Cardiac muscle cell (in vitro differentiated cells and primary cell): ENCODE data around the gene CBR3. TPM values are rescaled to one million over a fixed set of nuclear protein-coding genes. Genes with fewer than 3 reads are reported as not detected.

Experiments
- DNase-seq, 2 donors: peaks; one replicate each; pipeline versions ENCODE4 v3.0.0 to v3.0.0-alpha.2; 2010 to 2017; ENCODE audit warnings: low read depth in 1 of 2, low spot score in 1 of 2
- H3K27ac ChIP-seq: fragments of 200-600 bp; sonication (generic); 2 replicates; pipeline ENCODE4 v1.5.1; 2016
- H3K27me3 ChIP-seq: fragments of 200-600 bp; sonication (generic); 2 replicates; pipeline ENCODE4 v1.6.0; 2016; ENCODE audit warnings: control low read depth
- H3K36me3 ChIP-seq: fragments of 200-600 bp; sonication (generic); 2 replicates; pipeline ENCODE4 v1.5.1; 2016; ENCODE audit warnings: control low read depth
- H3K4me1 ChIP-seq: fragments of 200-600 bp; sonication (generic); 2 replicates; pipeline ENCODE4 v1.8.1; 2017; ENCODE audit warnings: low read depth, mild to moderate bottlenecking, mixed run types
- H3K4me3 ChIP-seq: fragments of 200-600 bp; sonication (generic); 2 replicates; pipeline ENCODE4 v1.5.1; 2016; ENCODE audit warnings: mild to moderate bottlenecking
- H3K9me3 ChIP-seq: fragments of 200-600 bp; sonication (generic); 2 replicates; pipeline ENCODE4 v1.5.1; 2017; ENCODE audit warnings: low read depth, mild to moderate bottlenecking, control low read depth
- CTCF ChIP-seq: IDR thresholded peaks from 2 replicates; pipeline ENCODE4 v1.5.1; 2012; ENCODE audit warnings: low read depth, mild to moderate bottlenecking, low read length
- polyA plus RNA-seq: library from polyadenylated mRNA; unstranded; fragments of >200 nt; fragmentation: Nextera tagmentation; extraction: Ambion mirVana; gene quantifications from 2 replicates; pipeline ENCODE4 v1.2.1, GENCODE V29; 2016
- total RNA-seq: library from RNA; depleted of rRNA; stranded (reverse); fragments of >200 nt; gene quantifications from 2 replicates; pipeline ENCODE4 v1.2.3, GENCODE V29; 2016

CBR3 gene
- total and polyA plus RNA-seq, 2 experiments from 2014 or later: not detected

DNA sequence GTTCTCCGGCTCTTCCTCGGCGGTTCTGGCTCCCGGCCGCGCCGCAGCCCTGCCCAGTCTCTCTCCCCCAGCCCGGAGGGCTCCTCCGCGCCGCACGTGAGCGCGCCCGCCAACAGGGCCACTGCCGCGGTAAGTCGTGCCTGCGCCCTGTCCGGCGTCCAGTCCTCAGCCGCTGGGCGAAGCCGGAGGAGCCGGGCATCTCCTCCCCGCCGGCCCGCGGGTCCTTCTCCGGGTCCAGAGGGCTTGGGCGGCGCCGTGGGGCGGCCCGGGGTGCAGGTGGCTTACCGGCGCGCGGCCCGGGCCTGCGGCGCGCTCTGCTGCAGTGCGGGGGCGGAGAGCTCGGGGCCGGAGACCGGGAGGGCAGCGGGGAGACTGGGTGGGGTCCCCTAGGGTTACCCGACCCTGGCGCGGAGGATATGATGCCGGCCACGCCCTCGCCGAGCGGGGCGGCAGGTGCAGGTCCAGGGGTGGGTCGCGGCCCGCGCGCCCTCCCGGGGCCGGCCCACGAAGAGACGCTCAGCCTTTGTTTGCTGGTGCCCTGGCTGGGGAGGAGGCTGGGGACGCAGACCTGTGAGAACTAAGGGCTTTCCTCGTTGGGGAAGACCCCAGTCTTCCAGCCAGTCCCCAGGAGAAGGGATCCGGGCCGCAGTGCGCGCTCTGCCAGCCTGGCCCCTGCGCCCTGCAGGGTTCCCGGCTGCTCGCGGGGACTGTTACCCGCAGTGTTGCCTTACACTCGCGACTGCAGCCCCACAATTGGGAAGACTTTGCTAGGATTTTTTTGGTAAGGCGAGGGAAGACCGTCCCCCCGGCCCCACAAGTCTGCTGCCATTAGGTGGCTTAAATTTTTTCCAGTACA lies 22.2 kb downstream of the CBR3 start, which contains the start of gene DOP1B:
DOP1B (plus strand) TSS at position 10 of the 856 bp plus-strand sequence. CDS start 7,910 bp downstream, outside the sequence.
- Histone ChIP-seq H3K36me3 (no peaks in the 10 kb centered on the region), H3K9me3 (no peaks in the 10 kb centered on the region), H3K27me3 (peaks cover 31% of the 10 kb centered on the region), H3K4me1 (no peaks in the 10 kb centered on the region), H3K27ac (peak within 1 kb of the TSS; percentile 50), H3K4me3 (peak within 1 kb of the TSS; percentile 83)
- no peak for TF ChIP-seq CTCF
- no peak for DNase-seq

DNA sequence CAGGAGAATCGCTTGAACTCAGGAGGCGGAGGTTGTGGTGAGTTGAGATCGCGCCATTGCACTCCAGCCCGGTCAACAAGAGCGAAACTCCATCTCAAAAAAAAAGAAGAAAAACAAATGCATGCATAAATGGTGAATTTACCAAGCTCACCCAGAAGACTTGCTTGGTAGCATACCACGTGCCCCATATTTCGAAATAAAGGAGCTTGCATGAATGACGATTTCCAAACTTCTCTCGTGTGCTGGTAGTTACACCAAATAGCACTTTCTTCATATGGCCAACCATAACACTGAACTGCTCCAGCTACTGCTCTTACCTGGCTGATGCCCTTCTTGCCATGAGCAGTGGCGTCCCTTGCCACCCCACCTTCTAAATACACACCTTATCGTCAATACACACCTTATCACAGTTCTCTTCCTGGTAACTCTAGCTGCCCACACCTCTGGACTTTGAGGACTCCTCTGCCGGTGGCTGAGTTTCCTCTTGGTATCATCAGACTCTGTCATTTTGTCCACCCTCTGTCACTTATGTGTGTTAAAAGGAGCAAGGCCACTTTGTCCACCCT lies 24.6 kb downstream of the CBR3 start:
- no peaks in the 10 kb centered on the region for H3K9me3 ChIP-seq
- H3K36me3 ChIP-seq: no peaks in the 10 kb centered on the region
- no peaks in the 10 kb centered on the region for H3K4me1 ChIP-seq
- no peak overlapping the region for H3K27ac ChIP-seq
- H3K27me3 ChIP-seq: peaks cover 29% of the 10 kb centered on the region
- no peak overlapping the region for H3K4me3 ChIP-seq
- no peak for TF ChIP-seq CTCF
- DNase-seq: no peak

DNA sequence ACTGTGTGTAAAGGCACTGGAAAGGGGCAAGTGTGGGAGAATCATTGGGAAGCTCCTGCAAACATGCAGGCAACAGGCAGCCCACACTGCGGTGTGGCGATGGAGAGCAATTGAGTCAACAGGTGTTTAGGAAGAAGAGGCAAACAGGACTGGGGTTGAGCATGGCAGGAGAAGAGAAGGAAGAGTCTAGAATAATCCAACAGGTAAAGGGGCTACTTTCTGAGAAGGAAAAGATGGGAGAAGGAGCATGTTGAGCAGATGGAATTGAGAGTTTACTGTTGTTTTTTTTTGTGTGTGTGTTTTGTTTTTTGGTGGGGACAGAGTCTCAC lies 25.9 kb downstream of the CBR3 start:
- TF ChIP-seq CTCF: no peak
- Histone ChIP-seq H3K4me1 (no peaks in the 10 kb centered on the region), H3K9me3 (no peaks in the 10 kb centered on the region), H3K36me3 (no peaks in the 10 kb centered on the region), H3K27me3 (peaks cover 16% of the 10 kb centered on the region), H3K4me3 (no peak overlapping the region), H3K27ac (no peak overlapping the region)
- no peak for DNase-seq

- Histone ChIP-seq H3K4me3 (no peak overlapping the region), H3K27ac (no peak overlapping the region), H3K4me1 (no peaks in the 10 kb centered on the region), H3K27me3 (peaks cover 8% of the 10 kb centered on the region), H3K9me3 (no peaks in the 10 kb centered on the region), H3K36me3 (no peaks in the 10 kb centered on the region)
- no peak for DNase-seq
- TF ChIP-seq CTCF: no peak
These were observed 27.8 kb downstream of the CBR3 start for GRCh38 chr21:36162631-36163030.

DNA sequence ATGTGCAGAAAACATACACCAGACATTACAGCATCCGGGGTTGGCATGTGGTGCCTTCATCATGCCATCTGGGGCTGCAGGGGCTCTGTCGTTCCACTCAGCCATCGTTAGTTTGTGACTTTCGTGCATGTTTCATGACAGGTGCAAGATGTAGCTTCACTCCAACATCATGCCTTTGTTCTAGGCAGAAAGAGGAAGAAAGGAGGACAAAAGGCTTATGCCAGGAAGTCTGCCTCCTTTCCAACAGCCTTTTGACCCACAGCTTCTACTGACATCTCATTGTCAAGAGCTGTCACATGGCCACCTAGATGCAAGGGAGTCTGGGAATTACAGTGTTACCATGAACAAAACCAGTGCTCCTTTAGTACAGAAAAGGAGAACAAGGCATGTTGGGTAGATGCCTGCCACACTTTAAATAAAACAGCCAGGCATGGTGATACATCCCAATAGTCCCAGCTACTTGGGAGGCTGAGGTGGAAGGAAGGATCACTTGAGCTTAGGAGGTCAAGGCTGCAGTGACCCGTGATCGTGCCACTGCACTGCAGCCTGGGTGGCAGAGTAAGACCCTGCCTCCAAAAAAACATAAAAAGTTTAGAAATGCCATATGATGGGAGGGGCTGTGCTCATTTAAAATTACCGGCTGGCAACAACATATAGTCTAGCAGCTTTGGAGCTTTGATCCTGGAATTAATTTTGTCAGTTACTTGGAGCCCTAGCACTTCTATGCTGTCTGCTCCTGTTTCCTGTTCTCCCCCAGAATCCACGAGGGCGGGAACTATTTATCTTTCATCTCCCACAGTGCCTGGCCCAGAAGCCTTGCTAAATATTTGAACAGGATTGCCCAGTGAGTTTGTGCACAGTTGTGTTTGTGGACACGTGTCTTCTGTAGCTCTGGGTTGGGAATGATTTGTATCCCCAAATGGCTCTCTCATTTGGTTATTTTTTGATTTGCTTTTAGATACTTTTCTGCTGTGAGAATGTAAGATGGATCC lies 29.2 kb downstream of the CBR3 start:
- H3K9me3 ChIP-seq: no peaks in the 10 kb centered on the region
- TF ChIP-seq CTCF: no peak
- no peak overlapping the region for H3K27ac ChIP-seq
- no peak overlapping the region for H3K4me3 ChIP-seq
- peak in 1 of 2 donors; percentile 25 for DNase-seq
- no peaks in the 10 kb centered on the region for H3K36me3 ChIP-seq
- H3K4me1 ChIP-seq: no peaks in the 10 kb centered on the region
- H3K27me3 ChIP-seq: no peaks in the 10 kb centered on the region
